PC-3 (cell line): ENCODE measurements around the gene AFG1L. TPM values are rescaled to one million over a fixed set of nuclear protein-coding genes. Genes with fewer than 3 reads are reported as not detected.

Source experiments
- ATAC-seq: fragments of 200-7000 bp; cut with Tn5 transposase; 2 replicates; pipeline ENCODE4 v1.9.1; 2020; ENCODE audit warnings: mild to moderate bottlenecking, moderate library complexity
- BruUV-seq: library from RNA; stranded (reverse); fragments of 400-500 nt; replicated peaks from 2 replicates; lab custom pipeline; 2021; lab: Mats Ljungman, UMichigan
- CTCF ChIA-PET: fragments of 300-600 bp; sonication (Branson Sonifier 250); formaldehyde crosslinking; loops from one replicate; lab custom pipeline; 2022; ENCODE audit warnings: antibody characterized with exemption; lab: Charles Lee
- POLR2A ChIA-PET: fragments of 300-600 bp; sonication (Branson Sonifier 250); formaldehyde crosslinking; loops from one replicate; lab custom pipeline; 2022; ENCODE audit warnings: antibody characterized with exemption; ENCODE audit not compliant: unreplicated experiment; lab: Charles Lee
- DNase-seq: peaks from one replicate; pipeline ENCODE4 v3.0.0-alpha.2; 2015
- H2AFZ ChIP-seq: fragments of 300-600 bp; sonication (generic); 2 replicates; pipeline ENCODE4 v1.6.0; 2016; ENCODE audit warnings: antibody characterized with exemption, low read length
- H3F3A ChIP-seq: fragments of 300-600 bp; sonication (generic); one replicate; pipeline ENCODE4 v1.6.0; 2017; ENCODE audit warnings: antibody characterized with exemption, low read length, control low read depth, mild to moderate bottlenecking; ENCODE audit not compliant: unreplicated experiment
- H3K27ac ChIP-seq: fragments of 300-600 bp; sonication (generic); 2 replicates; pipeline ENCODE4 v1.5.1; 2016; ENCODE audit warnings: mild to moderate bottlenecking, low read length
- H3K27me3 ChIP-seq: fragments of 300-600 bp; sonication (generic); 2 replicates; pipeline ENCODE4 v1.6.1; 2016; ENCODE audit warnings: low read length, mixed read lengths
- H3K36me3 ChIP-seq: fragments of 300-600 bp; sonication (generic); 2 replicates; pipeline ENCODE4 v1.6.1; 2016; ENCODE audit warnings: low read depth, mixed run types, low read length, mixed read lengths
- H3K4me1 ChIP-seq: fragments of 300-600 bp; sonication (generic); 2 replicates; pipeline ENCODE4 v1.5.1; 2016; ENCODE audit warnings: low read length; ENCODE audit not compliant: insufficient read depth
- H3K4me2 ChIP-seq: fragments of 300-600 bp; sonication (generic); 2 replicates; pipeline ENCODE4 v1.6.0; 2016; ENCODE audit warnings: low read length
- H3K4me3 ChIP-seq: fragments of 300-600 bp; sonication (generic); 2 replicates; pipeline ENCODE4 v1.5.1; 2016; ENCODE audit warnings: mild to moderate bottlenecking, low read length, mixed read lengths
- H3K79me2 ChIP-seq: fragments of 300-600 bp; sonication (generic); 2 replicates; pipeline ENCODE4 v1.6.1; 2017; ENCODE audit warnings: low read length, mixed read lengths
- H3K9ac ChIP-seq: fragments of 300-600 bp; sonication (generic); 2 replicates; pipeline ENCODE4 v1.6.0; 2016; ENCODE audit warnings: mild to moderate bottlenecking, low read length
- H3K9me2 ChIP-seq: fragments of 300-600 bp; sonication (generic); replicated peaks from 2 replicates; pipeline ENCODE4 v1.6.1; 2016; ENCODE audit warnings: mixed run types, low read length, mixed read lengths
- H3K9me3 ChIP-seq: fragments of 300-600 bp; sonication (generic); 2 replicates; pipeline ENCODE4 v1.6.1; 2016; ENCODE audit warnings: low read length, mixed read lengths
- H4K20me1 ChIP-seq: fragments of 300-600 bp; sonication (generic); 2 replicates; pipeline ENCODE4 v1.6.1; 2016; ENCODE audit warnings: low read length, mixed read lengths
- EZH2 ChIP-seq: fragments of 300-600 bp; sonication (generic); IDR thresholded peaks from one replicate; pipeline ENCODE4 v1.6.1; 2017; ENCODE audit warnings: antibody characterized with exemption, mild to moderate bottlenecking, low read length; ENCODE audit not compliant: unreplicated experiment
- EZH2phosphoT487 ChIP-seq: fragments of 300-600 bp; sonication (generic); IDR thresholded peaks from 2 replicates; pipeline ENCODE4 v1.6.1; 2018; ENCODE audit warnings: mild to moderate bottlenecking, antibody characterized with exemption, low read length, borderline replicate concordance
- intact Hi-C: fragments of 100-400 bp; cut with micrococcal nuclease; formaldehyde crosslinking; loops from 2 replicates; pipeline ENCODE4 v1.9.0; 2023
- total RNA-seq: library from RNA; depleted of rRNA; stranded (reverse); fragments of >200 nt; gene quantifications from 2 replicates; pipeline ENCODE4 v1.2.3, GENCODE V29; 2014
- TF ChIP-seq, protein P1 (sequence below): fragments of 300-600 bp; sonication (generic); conservative IDR thresholded peaks from 2 replicates; pipeline ENCODE4 v1.5.1; 2017; ENCODE audit warnings: antibody characterized with exemption, low read depth, mild to moderate bottlenecking, low read length

AFG1L gene
- total RNA-seq, 1 experiment from 2014 or later = 3.6 TPM

DNA sequence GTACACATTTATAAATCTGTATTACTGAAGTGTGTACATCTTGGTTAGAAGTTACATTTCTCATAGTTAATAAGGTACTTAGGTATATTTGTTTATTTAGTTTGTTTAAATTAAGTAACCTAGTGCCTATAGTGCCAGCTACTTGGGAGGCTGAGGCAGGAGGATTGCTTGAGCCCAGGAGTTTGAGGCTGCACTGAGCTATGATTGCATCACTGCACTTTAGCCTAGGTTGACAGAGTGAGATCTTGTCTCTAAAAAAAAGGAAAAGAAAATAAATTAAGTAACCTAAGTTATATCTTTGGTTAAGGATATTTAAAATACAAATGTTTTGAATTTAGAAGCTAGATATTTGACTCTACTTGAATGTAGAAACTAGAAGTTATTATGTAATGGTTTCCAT is 9.5 kb upstream of the AFG1L start:
- Histone ChIP-seq H3F3A (no peaks in the 10 kb centered on the region), H3K27me3 (no peaks in the 10 kb centered on the region), H3K79me2 (no peaks in the 10 kb centered on the region), H3K9me2 (no peaks in the 10 kb centered on the region), H3K9me3 (no peaks in the 10 kb centered on the region), H4K20me1 (no peaks in the 10 kb centered on the region), H3K4me1 (no peaks in the 10 kb centered on the region), H3K9ac (no peak overlapping the region), H3K27ac (no peak overlapping the region), H2AFZ (no peak overlapping the region), H3K36me3 (no peaks in the 10 kb centered on the region), H3K4me3 (no peak overlapping the region), H3K4me2 (no peak overlapping the region)
- ChIA-PET CTCF (no interaction called here), POLR2A (no interaction called here)
- ATAC-seq (no peak), DNase-seq (no peak)
- no peak for TF ChIP-seq EZH2
- no peak for TF ChIP-seq EZH2phosphoT487
- TF ChIP-seq, protein P1, sequence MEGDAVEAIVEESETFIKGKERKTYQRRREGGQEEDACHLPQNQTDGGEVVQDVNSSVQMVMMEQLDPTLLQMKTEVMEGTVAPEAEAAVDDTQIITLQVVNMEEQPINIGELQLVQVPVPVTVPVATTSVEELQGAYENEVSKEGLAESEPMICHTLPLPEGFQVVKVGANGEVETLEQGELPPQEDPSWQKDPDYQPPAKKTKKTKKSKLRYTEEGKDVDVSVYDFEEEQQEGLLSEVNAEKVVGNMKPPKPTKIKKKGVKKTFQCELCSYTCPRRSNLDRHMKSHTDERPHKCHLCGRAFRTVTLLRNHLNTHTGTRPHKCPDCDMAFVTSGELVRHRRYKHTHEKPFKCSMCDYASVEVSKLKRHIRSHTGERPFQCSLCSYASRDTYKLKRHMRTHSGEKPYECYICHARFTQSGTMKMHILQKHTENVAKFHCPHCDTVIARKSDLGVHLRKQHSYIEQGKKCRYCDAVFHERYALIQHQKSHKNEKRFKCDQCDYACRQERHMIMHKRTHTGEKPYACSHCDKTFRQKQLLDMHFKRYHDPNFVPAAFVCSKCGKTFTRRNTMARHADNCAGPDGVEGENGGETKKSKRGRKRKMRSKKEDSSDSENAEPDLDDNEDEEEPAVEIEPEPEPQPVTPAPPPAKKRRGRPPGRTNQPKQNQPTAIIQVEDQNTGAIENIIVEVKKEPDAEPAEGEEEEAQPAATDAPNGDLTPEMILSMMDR = no peak
- intact Hi-C loops = no loop called here
- no TSS peak for BruUV-seq

DNA sequence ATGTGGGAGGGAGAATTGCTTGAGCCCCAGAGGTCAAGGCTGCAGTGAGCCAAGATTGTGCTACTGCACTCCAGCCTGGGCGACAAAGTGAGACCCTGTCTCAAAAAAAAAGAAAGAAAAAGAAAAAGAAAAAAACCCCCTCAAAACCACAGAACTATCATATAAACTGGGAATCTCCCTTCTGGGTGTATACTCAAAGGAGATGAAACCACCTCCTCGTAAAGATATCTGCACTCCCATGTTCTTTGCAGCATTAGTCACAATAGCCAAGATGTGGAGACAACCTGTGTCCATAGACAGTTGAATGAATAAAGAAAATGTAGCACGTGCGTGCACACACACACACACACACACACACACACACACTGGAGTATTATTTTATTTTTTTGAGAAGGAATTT is 8.5 kb upstream of the AFG1L start:
- H2AFZ ChIP-seq = no peak overlapping the region
- H3K27me3 ChIP-seq = no peaks in the 10 kb centered on the region
- no peaks in the 10 kb centered on the region for H3K36me3 ChIP-seq
- ChIA-PET POLR2A (no interaction called here), CTCF (no interaction called here)
- no peaks in the 10 kb centered on the region for H4K20me1 ChIP-seq
- no peaks in the 10 kb centered on the region for H3K4me1 ChIP-seq
- no peak overlapping the region for H3K27ac ChIP-seq
- H3K4me3 ChIP-seq = no peak overlapping the region
- intact Hi-C loops = no loop called here
- ATAC-seq (no peak), DNase-seq (no peak)
- H3F3A ChIP-seq = no peaks in the 10 kb centered on the region
- no peak overlapping the region for H3K9ac ChIP-seq
- TF ChIP-seq EZH2phosphoT487 = no peak
- TF ChIP-seq, protein P1 = no peak
- TF ChIP-seq EZH2 = no peak
- H3K9me3 ChIP-seq = no peaks in the 10 kb centered on the region
- no TSS peak for BruUV-seq
- H3K9me2 ChIP-seq = no peaks in the 10 kb centered on the region
- H3K4me2 ChIP-seq = no peak overlapping the region
- no peaks in the 10 kb centered on the region for H3K79me2 ChIP-seq

DNA sequence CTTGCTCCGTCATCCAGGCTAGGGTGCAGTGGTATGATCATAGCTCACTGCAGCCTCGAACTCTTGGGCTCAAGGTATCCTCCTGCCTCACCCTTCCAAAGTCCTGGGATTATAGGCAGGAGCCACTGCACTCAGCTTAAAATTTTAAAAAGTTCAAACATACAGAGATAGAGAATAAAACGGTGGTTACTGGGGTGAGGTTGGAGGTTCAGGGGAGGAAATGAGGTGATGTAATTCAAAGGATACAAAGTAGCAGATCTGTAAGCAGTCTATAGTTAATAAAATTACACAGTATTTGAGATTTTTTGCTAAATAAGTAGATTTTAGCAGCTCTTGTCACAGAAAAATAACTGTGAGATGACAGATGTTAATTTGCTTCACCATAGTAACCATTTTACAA is 7.5 kb upstream of the AFG1L start:
- H3K4me2 ChIP-seq = no peak overlapping the region
- H3K4me1 ChIP-seq = no peaks in the 10 kb centered on the region
- H3F3A ChIP-seq = no peaks in the 10 kb centered on the region
- no peaks in the 10 kb centered on the region for H3K79me2 ChIP-seq
- no peak overlapping the region for H3K9ac ChIP-seq
- POLR2A ChIA-PET = interaction anchor here (0.6 kb wide), 1 partner anchor 84 kb away, joined by 3 read pairs; no protein-coding TSS in a partner anchor
- H3K9me2 ChIP-seq = no peaks in the 10 kb centered on the region
- CTCF ChIA-PET = no interaction called here
- ATAC-seq (no peak), DNase-seq (no peak)
- H4K20me1 ChIP-seq = no peaks in the 10 kb centered on the region
- intact Hi-C loops = no loop called here
- BruUV-seq = no TSS peak
- H3K4me3 ChIP-seq = no peak overlapping the region
- no peaks in the 10 kb centered on the region for H3K9me3 ChIP-seq
- TF ChIP-seq, protein P1 = no peak
- TF ChIP-seq EZH2phosphoT487 = no peak
- no peak for TF ChIP-seq EZH2
- H3K27ac ChIP-seq = no peak overlapping the region
- no peak overlapping the region for H2AFZ ChIP-seq
- no peaks in the 10 kb centered on the region for H3K27me3 ChIP-seq
- no peaks in the 10 kb centered on the region for H3K36me3 ChIP-seq
